Measurements from ENCODE around the gene ZBTB20.

Gene ZBTB20

DNA sequence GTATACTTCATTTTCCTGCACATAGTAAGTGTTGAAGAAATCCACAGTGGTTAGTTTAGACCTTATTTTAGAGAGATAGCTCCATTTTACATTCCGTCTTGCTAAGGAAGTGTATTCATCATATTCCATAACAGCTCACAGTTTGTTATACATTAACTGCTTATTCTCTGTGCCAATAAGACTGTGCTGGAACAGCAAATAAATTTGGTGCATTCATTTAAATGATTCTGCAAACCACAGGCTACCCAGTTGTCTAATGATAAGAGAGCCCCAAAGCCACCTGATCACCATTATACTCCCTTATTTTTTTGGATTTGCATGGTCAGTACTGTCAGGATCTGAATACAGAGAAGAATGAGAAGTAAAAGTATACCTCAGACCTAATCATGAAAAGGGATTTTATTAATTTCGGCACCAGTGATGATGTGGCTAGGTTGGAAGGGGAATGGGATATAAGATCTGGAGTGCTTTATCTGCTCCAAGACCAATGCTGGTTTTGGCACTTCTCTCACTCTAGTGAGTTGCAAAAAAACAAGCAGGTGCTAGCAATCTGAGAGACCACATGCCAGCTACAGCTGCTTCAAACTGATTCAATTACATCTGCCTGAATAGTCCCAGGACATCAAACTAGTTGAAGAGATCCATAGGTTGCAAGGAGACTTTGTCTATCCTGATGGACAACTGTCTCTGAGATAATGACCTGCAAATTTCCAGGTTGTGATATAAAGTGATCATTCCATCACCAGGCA lies 254.8 kb downstream of the ZBTB20 start:
- H3K4me3 ChIP-seq (ENCODE audit: low read depth, low read length) = no peak overlapping the region
- TF ChIP-seq, protein P1, sequence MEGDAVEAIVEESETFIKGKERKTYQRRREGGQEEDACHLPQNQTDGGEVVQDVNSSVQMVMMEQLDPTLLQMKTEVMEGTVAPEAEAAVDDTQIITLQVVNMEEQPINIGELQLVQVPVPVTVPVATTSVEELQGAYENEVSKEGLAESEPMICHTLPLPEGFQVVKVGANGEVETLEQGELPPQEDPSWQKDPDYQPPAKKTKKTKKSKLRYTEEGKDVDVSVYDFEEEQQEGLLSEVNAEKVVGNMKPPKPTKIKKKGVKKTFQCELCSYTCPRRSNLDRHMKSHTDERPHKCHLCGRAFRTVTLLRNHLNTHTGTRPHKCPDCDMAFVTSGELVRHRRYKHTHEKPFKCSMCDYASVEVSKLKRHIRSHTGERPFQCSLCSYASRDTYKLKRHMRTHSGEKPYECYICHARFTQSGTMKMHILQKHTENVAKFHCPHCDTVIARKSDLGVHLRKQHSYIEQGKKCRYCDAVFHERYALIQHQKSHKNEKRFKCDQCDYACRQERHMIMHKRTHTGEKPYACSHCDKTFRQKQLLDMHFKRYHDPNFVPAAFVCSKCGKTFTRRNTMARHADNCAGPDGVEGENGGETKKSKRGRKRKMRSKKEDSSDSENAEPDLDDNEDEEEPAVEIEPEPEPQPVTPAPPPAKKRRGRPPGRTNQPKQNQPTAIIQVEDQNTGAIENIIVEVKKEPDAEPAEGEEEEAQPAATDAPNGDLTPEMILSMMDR (conservative IDR thresholded peaks at IDR 0.05; ENCODE audit: low read depth, low read length) = no peak
- no peak for DNase-seq (ENCODE audit: low read depth)

DNA sequence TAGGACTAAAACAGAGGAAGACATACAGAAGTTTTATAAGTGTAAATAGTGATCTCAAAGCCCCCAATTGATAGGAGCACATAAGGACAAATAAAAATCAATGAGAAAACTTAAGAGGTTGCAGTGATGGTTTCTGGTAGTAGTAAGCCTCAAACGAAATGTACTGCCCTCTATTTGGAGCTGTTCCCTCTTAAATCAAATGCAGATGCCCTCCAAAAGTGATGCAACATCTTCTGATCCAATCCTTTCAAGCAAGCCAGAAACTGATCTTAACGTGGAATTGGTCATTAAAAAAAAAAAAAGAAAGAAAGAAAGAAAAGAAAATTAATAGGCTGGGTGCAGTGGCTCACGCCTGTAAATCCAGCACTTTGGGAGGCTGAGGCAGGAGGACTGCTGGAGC lies 259.3 kb downstream of the ZBTB20 start:
- no peak for DNase-seq (ENCODE audit: low read depth)
- TF ChIP-seq, protein P1 (conservative IDR thresholded peaks at IDR 0.05; ENCODE audit: low read depth, low read length) = no peak
- H3K4me3 ChIP-seq (ENCODE audit: low read depth, low read length) = no peak overlapping the region

DNA sequence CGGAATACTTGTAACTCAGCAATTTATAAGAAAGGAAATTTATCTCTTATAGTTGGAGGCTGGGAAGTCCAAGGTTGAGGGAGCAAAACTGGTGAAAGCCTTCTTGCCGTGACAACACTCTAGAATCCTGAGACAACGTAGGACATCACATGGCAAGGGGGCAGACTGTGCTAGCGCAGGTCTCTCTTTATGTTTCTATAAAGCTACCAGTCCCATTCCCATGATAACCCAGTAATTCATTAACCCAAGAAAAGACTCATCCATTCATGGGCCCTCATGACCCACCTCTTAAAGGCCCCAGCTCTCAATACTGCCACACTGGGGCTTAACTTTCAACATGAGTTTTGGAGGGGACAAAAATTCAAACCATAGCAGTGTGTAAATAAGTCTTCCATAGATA lies 260.2 kb downstream of the ZBTB20 start:
- TF ChIP-seq, protein P1 (conservative IDR thresholded peaks at IDR 0.05; ENCODE audit: low read depth, low read length) = no peak
- H3K4me3 ChIP-seq (ENCODE audit: low read depth, low read length) = no peak overlapping the region
- DNase-seq (ENCODE audit: low read depth) = no peak

DNA sequence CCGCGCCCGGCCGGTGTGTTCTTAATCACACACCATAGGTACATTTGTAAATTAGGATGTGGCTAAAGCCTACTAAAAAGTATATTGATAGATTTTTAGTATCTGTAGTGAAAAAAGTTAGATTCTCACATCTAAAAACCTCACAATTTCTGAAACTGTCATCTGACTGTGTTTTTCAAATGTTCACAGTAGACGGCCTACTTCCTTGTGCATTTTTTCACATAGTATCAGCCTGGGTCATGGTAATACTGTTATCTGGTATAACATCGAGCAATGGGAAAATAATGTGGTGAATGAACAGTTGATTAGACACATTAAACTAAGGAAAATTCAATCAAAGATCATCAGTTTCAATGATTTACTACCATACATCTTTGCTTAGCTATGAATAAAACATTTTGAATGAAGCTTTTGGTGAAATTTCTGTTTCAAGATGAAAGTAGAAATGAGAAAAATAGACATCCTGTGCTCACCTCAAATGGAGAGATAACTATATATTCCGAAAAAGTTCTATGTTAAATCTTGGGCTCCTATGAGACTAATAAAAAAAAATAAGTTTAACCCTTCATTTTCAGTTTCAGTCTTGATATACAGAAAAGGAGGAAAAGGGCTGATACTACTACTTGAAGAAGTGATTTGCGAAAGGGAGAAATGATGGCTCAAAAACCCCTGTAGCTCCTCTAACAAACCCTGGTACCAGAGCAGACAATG lies 262.7 kb downstream of the ZBTB20 start:
- TF ChIP-seq, protein P1 (conservative IDR thresholded peaks at IDR 0.05; ENCODE audit: low read depth, low read length) = no peak
- no peak overlapping the region for H3K4me3 ChIP-seq (ENCODE audit: low read depth, low read length)
- no peak for DNase-seq (ENCODE audit: low read depth)

DNA sequence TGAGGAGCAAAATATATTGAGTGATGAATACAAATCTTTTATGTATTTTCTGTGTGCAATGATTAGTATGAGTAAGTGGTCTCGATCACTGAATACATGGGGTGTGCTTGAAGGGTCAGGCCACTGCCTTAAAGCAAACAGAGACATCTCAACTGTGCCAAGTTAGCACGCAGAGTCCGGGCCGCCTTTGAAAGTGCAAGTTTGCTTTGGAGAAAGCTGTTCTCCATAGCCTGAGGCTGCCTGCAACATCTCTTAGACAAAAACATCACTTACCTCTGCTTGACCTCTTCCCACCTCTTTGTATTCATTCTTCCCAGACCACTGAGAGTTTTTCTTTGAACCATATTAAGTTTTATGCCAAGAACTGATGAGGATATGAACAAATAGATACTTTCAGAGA lies 267.0 kb downstream of the ZBTB20 start:
- DNase-seq (ENCODE audit: low read depth) = peak; percentile 52
- no peak overlapping the region for H3K4me3 ChIP-seq (ENCODE audit: low read depth, low read length)
- TF ChIP-seq, protein P1 (conservative IDR thresholded peaks at IDR 0.05; ENCODE audit: low read depth, low read length) = no peak

DNA sequence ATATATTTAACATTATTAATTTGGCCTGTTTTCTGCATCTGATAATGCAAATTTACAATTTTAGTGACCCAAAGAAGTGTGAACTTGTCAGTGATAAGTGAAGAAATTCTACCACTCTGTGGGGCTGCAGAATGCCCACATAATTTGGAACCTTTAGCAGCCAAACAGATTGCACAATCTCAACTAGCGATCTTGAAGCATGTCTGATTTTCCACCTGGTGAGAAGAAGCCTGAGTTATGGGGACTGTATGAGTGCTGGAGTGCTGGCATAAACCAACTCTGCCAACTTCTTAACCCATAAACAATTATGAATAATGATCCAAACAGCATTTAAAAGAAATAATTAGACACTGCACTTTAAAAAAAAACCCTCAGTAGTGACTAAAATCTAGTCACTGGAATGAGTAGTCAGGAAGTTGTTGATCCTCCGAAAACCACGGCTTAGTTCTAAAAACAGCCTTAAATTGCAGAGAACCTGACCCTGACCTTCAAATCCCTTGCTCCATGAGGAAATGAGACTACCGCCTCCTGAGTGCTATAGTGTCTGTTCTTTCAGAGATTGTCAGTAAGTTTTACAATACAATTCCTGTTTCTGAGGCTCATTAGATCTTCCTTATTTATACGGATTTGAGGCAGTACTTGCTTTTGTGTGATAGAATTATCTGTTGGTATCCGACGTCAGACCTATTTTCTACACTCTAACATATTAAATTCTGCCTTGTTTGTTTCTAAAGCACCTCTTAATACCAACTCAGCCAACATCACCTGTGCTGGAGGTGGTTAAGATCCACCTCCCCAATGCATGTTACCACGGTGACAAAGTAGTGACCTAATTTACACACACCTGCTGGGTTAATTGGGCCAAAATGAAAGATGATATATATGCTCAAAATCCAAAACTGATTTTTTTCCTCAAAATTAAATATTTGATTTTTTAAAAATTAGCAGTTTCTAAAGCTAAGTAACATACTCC lies 267.7 kb downstream of the ZBTB20 start:
- TF ChIP-seq, protein P1 (conservative IDR thresholded peaks at IDR 0.05; ENCODE audit: low read depth, low read length) = no peak
- peak; percentile 68 for DNase-seq (ENCODE audit: low read depth)
- no peak overlapping the region for H3K4me3 ChIP-seq (ENCODE audit: low read depth, low read length)
